Mucosa of descending colon (tissue), 3 donors: Measurements from ENCODE around the gene PHTF1. TPM values are rescaled to one million over a fixed set of nuclear protein-coding genes. Genes with fewer than 3 reads are reported as not detected.

Source experiments
- ATAC-seq: fragments of 200-7000 bp; cut with Tn5 transposase; one replicate; pipeline ENCODE4 v1.9.1; 2020; ENCODE audit warnings: mild to moderate bottlenecking, moderate library complexity
- DNase-seq, 3 donors: peaks; one replicate each; pipeline ENCODE4 v3.0.0-alpha.2; 2020
- H3K36me3 ChIP-seq: fragments of 200-600 bp; one replicate; pipeline ENCODE4 v1.8.0; 2021; ENCODE audit warnings: low read depth, mild to moderate bottlenecking
- H3K4me1 ChIP-seq: fragments of 200-600 bp; one replicate; pipeline ENCODE4 v1.8.0; 2021; ENCODE audit warnings: low read depth, mild to moderate bottlenecking
- H3K4me3 ChIP-seq: fragments of 200-600 bp; one replicate; pipeline ENCODE4 v1.8.0; 2021; ENCODE audit warnings: mild to moderate bottlenecking
- H3K9me3 ChIP-seq: fragments of 200-600 bp; one replicate; pipeline ENCODE4 v1.8.0; 2021; ENCODE audit warnings: mild to moderate bottlenecking
- CTCF ChIP-seq: fragments of 200-600 bp; IDR thresholded peaks from one replicate; pipeline ENCODE4 v1.8.0; 2022; ENCODE audit warnings: antibody characterized with exemption, mild to moderate bottlenecking
- intact Hi-C, 2 donors: fragments of 100-400 bp; cut with DNase I in 1 of 2; cut with micrococcal nuclease in 1 of 2; formaldehyde crosslinking; loops; one replicate each; pipeline versions ENCODE4 v1.11.0 to v1.11.1; 2022; cut with DNase I, micrococcal nuclease
- total RNA-seq, 3 donors: library from RNA; stranded (reverse); fragmentation: NEBNext Ultra II Directional in 2 of 3; extraction: Animal tissue kit (Norgen Biotek cat#: 25700) in 2 of 3; gene quantifications; one replicate each; pipeline versions ENCODE4 v1.2.1 to v1.2.4, GENCODE V29; 2021 to 2023
- donor health status: DM: no; HTN: no; CAD: no; lungs with moderate emphysema.
- donor health status: DM: no; HTN: no; CAD: no.
- donor health status: DM: no; HTN: yes; CAD: no.

Gene PHTF1
- total RNA-seq, 3 donors from 2014 or later, result 8.7 to 14.6 (median 10.8) TPM

- DNase-seq (no peak), ATAC-seq (no peak)
- intact Hi-C loops, result no loop called here
- Histone ChIP-seq H3K9me3 (no peaks in the 10 kb centered on the region), H3K4me1 (no peaks in the 10 kb centered on the region), H3K4me3 (no peak overlapping the region), H3K36me3 (no peaks in the 10 kb centered on the region)
- TF ChIP-seq CTCF, result no peak
Observed at GRCh38 chr1:113657556-113658063, 101.7 kb downstream of the PHTF1 start.

GRCh38 chr1:113657126-113657525 lies 102.2 kb downstream of the PHTF1 start:
- intact Hi-C loops, result no loop called here
- H3K9me3 ChIP-seq, result no peaks in the 10 kb centered on the region
- H3K4me3 ChIP-seq, result no peak overlapping the region
- DNase-seq (no peak), ATAC-seq (no peak)
- no peaks in the 10 kb centered on the region for H3K36me3 ChIP-seq
- no peak for TF ChIP-seq CTCF
- H3K4me1 ChIP-seq, result no peaks in the 10 kb centered on the region

GRCh38 chr1:113654883-113655282 lies 104.4 kb downstream of the PHTF1 start:
- ATAC-seq (no peak), DNase-seq (no peak)
- Histone ChIP-seq H3K9me3 (no peaks in the 10 kb centered on the region), H3K4me3 (no peak overlapping the region), H3K36me3 (no peaks in the 10 kb centered on the region), H3K4me1 (no peaks in the 10 kb centered on the region)
- intact Hi-C loops, result no loop called here
- no peak for TF ChIP-seq CTCF

- Histone ChIP-seq H3K36me3 (no peaks in the 10 kb centered on the region), H3K9me3 (no peaks in the 10 kb centered on the region), H3K4me3 (no peak overlapping the region), H3K4me1 (no peaks in the 10 kb centered on the region)
- intact Hi-C loops, result no loop called here
- ATAC-seq, result no peak
- DNase-seq, result no peak
- no peak for TF ChIP-seq CTCF
Observed at GRCh38 chr1:113653741-113654140, 105.5 kb downstream of the PHTF1 start.

- Histone ChIP-seq H3K4me1 (no peaks in the 10 kb centered on the region), H3K36me3 (no peaks in the 10 kb centered on the region), H3K4me3 (no peak overlapping the region), H3K9me3 (no peaks in the 10 kb centered on the region)
- no peak for ATAC-seq
- no peak for TF ChIP-seq CTCF
- intact Hi-C loops, result no loop called here
- DNase-seq, result no peak
Observed at GRCh38 chr1:113652771-113653170, 106.5 kb downstream of the PHTF1 start.

- H3K9me3 ChIP-seq, result no peaks in the 10 kb centered on the region
- intact Hi-C loops, result no loop called here
- DNase-seq (no peak), ATAC-seq (no peak)
- no peak for TF ChIP-seq CTCF
- H3K4me1 ChIP-seq, result no peaks in the 10 kb centered on the region
- no peak overlapping the region for H3K4me3 ChIP-seq
- H3K36me3 ChIP-seq, result peaks cover 2% of the 10 kb centered on the region
Observed at GRCh38 chr1:113648478-113648877, 110.8 kb downstream of the PHTF1 start.
